Astrocyte of the cerebellum (primary cell): ENCODE data around the gene ANXA6.
"Not testable (repeated sequence)": the region's sequence is repeated elsewhere in the genome, so short reads cannot be mapped to it uniquely, and the experiment has no call there.

Experiments used
- DNase-seq: peaks from one replicate; pipeline ENCODE4 v3.0.0-alpha.2; 2011; ENCODE audit warnings: low read depth
- H3K4me3 ChIP-seq: 2 replicates; pipeline ENCODE4 v1.5.1; 2011; ENCODE audit warnings: mild to moderate bottlenecking, low read depth, low read length, moderate library complexity
- in situ Hi-C: cut with HindIII; loops from 2 replicates; pipeline ENCODE4 v1.10.0; 2017; ENCODE audit warnings: low sequenced_read_pairs
- TF ChIP-seq, protein P1 (sequence below): IDR thresholded peaks from 2 replicates; pipeline ENCODE4 v1.5.1; 2012; ENCODE audit warnings: low read length, low read depth, moderate library complexity, mild to moderate bottlenecking; ENCODE audit errors: missing control alignments

Gene ANXA6

GRCh38 chr5:151181818-151182523 lies 24.4 kb upstream of the ANXA6 start:
- TF ChIP-seq, protein P1, sequence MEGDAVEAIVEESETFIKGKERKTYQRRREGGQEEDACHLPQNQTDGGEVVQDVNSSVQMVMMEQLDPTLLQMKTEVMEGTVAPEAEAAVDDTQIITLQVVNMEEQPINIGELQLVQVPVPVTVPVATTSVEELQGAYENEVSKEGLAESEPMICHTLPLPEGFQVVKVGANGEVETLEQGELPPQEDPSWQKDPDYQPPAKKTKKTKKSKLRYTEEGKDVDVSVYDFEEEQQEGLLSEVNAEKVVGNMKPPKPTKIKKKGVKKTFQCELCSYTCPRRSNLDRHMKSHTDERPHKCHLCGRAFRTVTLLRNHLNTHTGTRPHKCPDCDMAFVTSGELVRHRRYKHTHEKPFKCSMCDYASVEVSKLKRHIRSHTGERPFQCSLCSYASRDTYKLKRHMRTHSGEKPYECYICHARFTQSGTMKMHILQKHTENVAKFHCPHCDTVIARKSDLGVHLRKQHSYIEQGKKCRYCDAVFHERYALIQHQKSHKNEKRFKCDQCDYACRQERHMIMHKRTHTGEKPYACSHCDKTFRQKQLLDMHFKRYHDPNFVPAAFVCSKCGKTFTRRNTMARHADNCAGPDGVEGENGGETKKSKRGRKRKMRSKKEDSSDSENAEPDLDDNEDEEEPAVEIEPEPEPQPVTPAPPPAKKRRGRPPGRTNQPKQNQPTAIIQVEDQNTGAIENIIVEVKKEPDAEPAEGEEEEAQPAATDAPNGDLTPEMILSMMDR: no peak
- in situ Hi-C loops: no loop called here
- no peak for DNase-seq
- no peak overlapping the region for H3K4me3 ChIP-seq

DNA sequence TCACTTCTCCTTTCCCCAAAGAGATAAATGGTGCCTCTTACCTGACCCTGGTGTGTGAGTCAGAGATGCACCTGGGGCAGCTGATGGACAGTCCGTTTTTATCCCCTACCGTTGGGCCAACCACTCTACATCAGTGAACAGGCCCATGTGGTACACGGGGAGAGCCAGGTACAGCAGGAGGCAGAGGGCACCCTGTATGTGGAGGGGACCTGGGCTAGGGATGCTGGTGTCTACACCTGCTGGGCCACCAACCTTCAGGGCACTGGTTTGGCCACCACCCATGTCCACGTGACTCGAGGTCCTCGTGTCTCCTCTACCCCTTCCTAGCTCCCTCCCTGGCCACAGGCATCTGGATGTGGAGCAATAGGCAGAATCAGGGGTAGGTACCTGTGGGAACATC lies 22.7 kb upstream of the ANXA6 start:
- no peak overlapping the region for H3K4me3 ChIP-seq
- DNase-seq: no peak
- TF ChIP-seq, protein P1: no peak
- in situ Hi-C loops: no loop called here

DNA sequence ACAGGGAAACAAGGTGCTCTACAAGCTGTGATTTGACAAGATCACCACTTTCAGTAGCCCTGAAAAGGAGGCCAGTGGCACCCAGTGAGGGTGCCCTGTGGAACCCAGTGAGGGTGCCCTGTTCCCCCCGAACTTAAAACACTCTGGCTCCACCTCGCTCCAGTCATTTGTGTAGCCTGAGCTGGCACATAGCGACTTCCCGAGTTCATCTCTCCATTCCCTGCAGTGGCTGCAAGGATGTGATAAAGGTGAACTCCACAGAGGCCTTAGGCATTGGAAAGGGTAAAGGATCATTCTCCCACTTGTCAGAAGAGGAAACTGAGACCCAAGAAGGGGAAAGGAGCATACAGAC lies 21.9 kb upstream of the ANXA6 start:
- TF ChIP-seq, protein P1: no peak

GRCh38 chr5:151178777-151179488 lies 21.4 kb upstream of the ANXA6 start:
- DNase-seq: no peak
- in situ Hi-C loops: no loop called here
- TF ChIP-seq, protein P1: no peak
- no peak overlapping the region for H3K4me3 ChIP-seq

More for the DNA sequence above, 21.9 kb upstream of the ANXA6 start:
- in situ Hi-C loops: no loop called here
- H3K4me3 ChIP-seq: no peak overlapping the region
- DNase-seq: no peak

DNA sequence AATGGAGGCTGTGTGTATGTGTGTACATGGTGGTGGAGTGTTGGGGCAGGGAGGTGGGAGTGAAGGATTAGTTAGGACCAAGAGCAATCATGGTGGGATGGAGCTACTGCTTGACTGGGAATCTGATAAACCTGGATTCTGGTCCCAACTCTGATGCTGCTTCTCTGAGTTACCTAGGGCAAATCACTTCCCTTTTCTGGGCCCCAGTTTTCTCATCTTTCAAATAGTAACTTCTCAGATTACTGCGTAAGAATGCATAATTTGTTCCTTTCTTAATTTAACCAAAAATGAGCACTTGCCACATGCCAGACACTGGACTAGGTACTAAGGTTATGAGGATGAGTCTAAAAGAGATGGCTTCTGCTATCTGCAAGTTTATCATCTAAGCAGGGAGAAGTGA lies 20.8 kb upstream of the ANXA6 start:
- no peak overlapping the region for H3K4me3 ChIP-seq
- in situ Hi-C loops: no loop called here
- no peak for DNase-seq
- TF ChIP-seq, protein P1: no peak

GRCh38 chr5:151176268-151176667 lies 18.7 kb upstream of the ANXA6 start:
- H3K4me3 ChIP-seq, in situ Hi-C loops, DNase-seq: not testable (repeated sequence)

DNA sequence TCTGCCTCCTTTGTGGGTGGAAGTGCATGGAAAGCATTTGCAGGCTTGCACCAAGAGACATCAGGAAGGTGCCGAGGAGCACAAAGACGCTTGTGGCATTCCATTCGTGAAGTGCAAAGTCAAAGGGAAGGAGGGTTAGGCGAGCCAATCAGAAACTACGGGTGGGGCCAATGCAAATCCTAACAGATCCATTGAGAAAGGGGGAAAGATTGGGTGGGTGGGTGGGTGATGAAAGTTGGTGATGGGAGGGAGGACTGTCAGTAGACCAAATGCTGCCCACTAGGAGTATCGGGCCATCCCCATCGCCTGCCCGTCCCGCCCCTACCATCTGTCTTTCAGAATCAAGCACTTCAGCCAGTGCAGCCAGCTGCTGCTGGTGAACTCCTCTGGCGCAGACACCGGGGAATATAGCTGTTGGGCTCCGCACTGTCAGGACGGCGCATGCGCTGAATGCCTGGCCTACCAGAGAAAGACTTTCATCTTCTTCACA lies 17.1 kb upstream of the ANXA6 start:
- no peak for DNase-seq
- in situ Hi-C loops: no loop called here
- TF ChIP-seq, protein P1: no peak
- no peak overlapping the region for H3K4me3 ChIP-seq
